Left colon (tissue), 2 donors: Measurements from ENCODE around the gene CCSER2. TPM values are rescaled to one million over a fixed set of nuclear protein-coding genes. Genes with fewer than 3 reads are reported as not detected.
"Not testable (repeated sequence)": the region's sequence is repeated elsewhere in the genome, so short reads cannot be mapped to it uniquely, and the experiment has no call there.

Experiments
- ATAC-seq: fragments of 200-7000 bp; cut with Tn5 transposase; one replicate; pipeline ENCODE4 v1.9.1; 2020; ENCODE audit warnings: mild to moderate bottlenecking, moderate library complexity
- DNase-seq, 2 donors: peaks; one replicate each; pipeline ENCODE4 v3.0.0-alpha.2; 2020
- intact Hi-C, 2 donors: fragments of 100-400 bp; cut with DNase I in 1 of 2; cut with micrococcal nuclease in 1 of 2; formaldehyde crosslinking; loops; one replicate each; pipeline versions ENCODE4 v1.11.2 to v1.14.0; 2022; cut with DNase I, micrococcal nuclease
- total RNA-seq, 2 donors: library from RNA; stranded (reverse); fragmentation: NEBNext Ultra II Directional; extraction: Animal tissue kit (Norgen Biotek cat#: 25700); gene quantifications; one replicate each; pipeline ENCODE4 v1.2.1, GENCODE V29; 2021
- donor health status: DM: no; HTN: no; CAD: no.
- donor health status: DM: yes; HTN: yes; CAD: no.

Gene CCSER2
- total RNA-seq, 2 donors from 2014 or later, result 39.4 to 51.2 TPM

GRCh38 chr10:84310470-84310869 is 17.9 kb upstream of the CCSER2 start:
- no peak for DNase-seq
- no peak for ATAC-seq
- intact Hi-C loops, result no loop called here

DNA sequence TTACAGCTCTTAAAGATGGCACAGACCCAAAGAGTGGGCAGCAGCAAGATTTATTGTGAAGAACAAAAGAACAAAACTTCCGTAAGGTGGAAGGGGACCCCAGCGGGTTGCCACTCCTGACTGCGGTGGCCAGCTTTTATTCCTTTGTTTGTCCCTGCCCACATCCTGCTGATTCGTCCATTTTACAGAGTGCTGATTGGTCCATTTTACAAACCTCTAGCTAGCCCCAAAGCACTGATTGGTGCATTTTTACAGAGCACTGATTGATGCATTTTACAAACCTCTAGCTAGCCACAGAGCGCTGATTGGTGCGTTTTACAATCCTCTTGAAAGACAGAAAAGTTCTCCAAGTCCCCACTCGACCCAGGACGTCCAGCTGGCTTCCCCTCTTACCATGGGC is 16.8 kb upstream of the CCSER2 start:
- intact Hi-C loops, result no loop called here
- ATAC-seq, result no peak
- DNase-seq, result no peak

GRCh38 chr10:84312816-84313215 is 15.6 kb upstream of the CCSER2 start:
- no peak for DNase-seq
- no peak for ATAC-seq
- intact Hi-C loops, result no loop called here

- intact Hi-C loops, result no loop called here
Measured at GRCh38 chr10:84314275-84314674, 14.1 kb upstream of the CCSER2 start.

GRCh38 chr10:84317174-84317573 is 11.2 kb upstream of the CCSER2 start:
- DNase-seq (no peak), ATAC-seq (no peak)
- intact Hi-C loops, result no loop called here

More at GRCh38 chr10:84314275-84314674, 14.1 kb upstream of the CCSER2 start:
- no peak for ATAC-seq
- no peak for DNase-seq

GRCh38 chr10:84321902-84322301 is 6.5 kb upstream of the CCSER2 start:
- intact Hi-C loops, result no loop called here
- DNase-seq (no peak), ATAC-seq (no peak)

DNA sequence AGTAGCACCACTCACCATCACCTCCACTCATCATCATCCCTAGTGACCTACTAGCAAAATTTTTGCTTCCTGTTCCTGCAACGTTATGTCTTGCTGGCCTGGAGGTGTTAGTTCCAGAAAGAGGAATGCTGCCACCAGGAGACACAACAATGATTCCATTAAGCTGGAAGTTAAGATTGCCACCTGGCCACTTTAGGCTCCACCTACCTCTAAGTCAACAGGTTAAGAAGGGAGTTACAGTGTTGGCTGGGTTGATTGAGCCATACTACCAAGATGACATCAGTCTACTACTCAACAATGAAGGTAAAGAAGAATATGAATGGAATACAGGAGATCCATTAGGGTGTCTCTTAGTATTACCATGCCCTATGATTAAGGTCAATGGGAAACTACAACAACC is 4.8 kb upstream of the CCSER2 start:
- intact Hi-C loops, ATAC-seq: not testable (repeated sequence)

DNA sequence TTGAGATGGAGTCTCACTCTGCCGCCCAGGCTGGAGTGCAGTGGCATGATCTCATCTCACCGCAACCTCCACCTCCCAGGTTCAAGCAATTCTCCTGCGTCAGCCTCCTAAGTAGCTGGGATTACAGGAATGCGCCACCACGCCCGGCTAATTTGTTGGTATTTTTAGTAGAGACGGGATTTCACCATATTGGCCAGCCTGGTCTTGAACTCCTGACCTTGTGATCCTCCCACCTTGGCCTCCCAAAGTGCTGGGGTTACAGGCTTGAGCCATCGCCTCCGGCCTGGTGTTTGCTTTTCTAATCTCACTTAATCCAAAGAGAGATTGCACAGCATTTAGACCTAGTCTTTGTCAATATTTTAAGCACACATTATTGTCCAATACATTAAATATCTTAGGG is 1.4 kb upstream of the CCSER2 start:
- DNase-seq, intact Hi-C loops: not testable (repeated sequence)

More for the DNA sequence above, 4.8 kb upstream of the CCSER2 start:
- not testable (repeated sequence) for DNase-seq

GRCh38 chr10:84329196-84329611 is 815 bp downstream of the CCSER2 start:
- ATAC-seq (peak; percentile 23), DNase-seq (peak; percentile 32 to 42)
- intact Hi-C loops, result no loop called here

More for the DNA sequence above, 1.4 kb upstream of the CCSER2 start:
- not testable (repeated sequence) for ATAC-seq

GRCh38 chr10:84329986-84330651 is 1.7 kb downstream of the CCSER2 start:
- ATAC-seq (no peak), DNase-seq (no peak)
- intact Hi-C loops, result no loop called here

DNA sequence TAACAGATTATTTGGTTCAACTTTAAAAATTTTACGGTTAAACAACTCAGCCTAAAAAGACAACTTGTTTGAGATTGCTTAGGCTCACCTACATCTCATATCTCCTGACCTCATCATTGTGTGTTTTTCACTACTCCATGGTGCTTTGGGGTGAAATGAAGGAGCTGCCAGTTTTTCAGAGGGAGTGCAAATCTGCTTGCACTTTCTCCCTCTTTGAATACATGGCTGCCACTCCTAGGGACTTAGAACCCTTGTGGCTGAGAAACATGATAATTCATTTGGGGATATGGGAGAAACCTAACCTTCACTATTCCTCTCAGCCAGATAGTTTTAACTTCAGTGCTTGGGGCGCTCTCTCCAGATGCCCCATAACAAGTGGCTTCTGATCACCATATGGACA is 2.7 kb downstream of the CCSER2 start:
- DNase-seq (no peak), ATAC-seq (no peak)
- intact Hi-C loops, result no loop called here

GRCh38 chr10:84333864-84334451 is 5.6 kb downstream of the CCSER2 start:
- DNase-seq, result no peak
- intact Hi-C loops, result no loop called here
- peak; percentile 22 for ATAC-seq

DNA sequence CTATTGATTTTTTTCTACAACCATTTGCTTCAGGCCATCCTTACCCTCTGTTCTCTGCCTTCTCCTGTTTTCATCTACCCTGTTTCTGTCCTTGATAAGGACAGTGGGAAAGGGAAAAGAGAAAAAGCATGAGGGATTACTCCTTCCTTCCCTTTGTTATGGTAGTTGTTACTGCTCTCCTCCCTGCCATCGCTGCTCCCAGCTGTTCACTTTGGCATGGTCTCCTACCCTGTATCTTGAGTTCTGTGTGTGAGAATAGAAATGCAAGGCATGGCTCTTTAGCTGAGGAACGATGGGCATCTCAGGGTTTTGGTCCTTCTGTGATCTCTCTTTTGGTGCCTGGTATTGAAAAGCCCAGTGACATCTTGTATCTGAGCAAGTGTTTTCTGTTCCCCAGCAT is 6.4 kb downstream of the CCSER2 start:
- intact Hi-C loops, result no loop called here

DNA sequence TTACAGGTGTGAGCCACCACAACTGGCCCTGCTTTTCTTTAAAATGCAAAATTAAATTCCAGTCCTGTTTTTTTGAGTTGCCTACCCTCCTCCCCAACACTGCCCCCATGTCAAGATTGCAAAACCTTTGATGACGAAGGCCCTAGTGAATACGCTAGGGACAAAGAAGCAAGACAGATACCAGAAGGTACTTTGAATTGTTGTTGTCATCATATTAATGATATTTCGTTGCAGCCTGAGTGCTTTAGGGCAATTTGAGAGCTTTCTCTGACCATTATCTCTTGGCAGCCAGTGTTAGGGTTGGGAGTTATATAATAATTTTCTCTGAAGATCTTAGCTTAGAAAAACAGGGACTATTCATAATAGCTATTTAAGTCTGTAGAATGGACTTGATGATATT is 7.1 kb downstream of the CCSER2 start:
- DNase-seq, result no peak
- intact Hi-C loops, result no loop called here
- no peak for ATAC-seq

More for the DNA sequence above, 6.4 kb downstream of the CCSER2 start:
- ATAC-seq (no peak), DNase-seq (no peak)

DNA sequence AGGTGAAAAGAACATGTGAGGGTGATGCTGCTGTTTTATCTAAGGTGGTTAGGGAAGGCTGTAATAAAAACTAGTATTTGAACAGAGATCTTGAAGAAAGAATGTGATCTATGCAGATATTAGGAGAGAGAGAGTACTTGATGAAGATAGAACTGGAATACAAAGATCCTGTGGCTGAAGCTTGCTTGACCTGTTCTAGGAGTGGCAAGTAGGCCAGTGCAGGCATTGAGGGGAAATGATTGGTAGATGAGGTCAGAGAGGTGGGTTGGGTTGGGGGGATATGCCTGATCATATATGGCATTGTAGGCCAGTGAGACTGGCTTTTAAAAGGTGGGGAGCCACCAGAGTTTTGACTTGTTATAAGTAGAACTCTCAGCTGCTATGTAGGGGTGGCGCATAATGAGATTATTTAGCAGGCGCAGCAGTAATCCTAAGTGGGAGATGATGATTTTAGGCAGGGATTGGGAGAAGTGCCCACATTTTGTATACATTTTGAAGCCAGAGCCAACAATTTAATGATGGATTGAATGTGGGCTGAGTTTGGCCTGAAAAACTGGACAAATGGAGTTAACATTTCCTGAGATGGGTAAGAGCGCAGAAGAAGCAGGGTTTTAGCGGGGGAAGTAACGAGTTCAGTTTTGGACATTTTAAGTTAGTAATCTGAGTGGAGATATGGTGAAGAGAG is 8.2 kb downstream of the CCSER2 start:
- ATAC-seq (no peak), DNase-seq (no peak)
- intact Hi-C loops, result no loop called here

DNA sequence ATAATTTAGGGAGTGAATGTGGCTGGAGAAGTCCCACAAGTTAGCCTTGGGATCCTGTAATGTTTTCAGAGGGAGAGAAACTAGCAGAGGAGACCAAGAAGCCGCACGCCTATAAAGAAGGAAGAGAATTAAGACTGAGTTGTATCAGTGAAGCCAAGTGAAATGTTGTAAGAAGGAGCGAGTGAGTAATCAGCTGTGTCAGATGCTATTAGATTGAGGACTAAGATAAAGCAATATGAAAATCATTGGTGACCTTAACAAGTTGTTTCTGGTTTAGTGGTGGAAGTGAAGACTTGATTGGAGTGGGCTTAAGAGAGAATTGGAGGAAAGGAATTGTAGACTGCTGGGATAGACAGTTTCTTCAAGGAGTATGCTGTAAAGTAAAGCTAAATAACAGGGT is 8.8 kb downstream of the CCSER2 start:
- no peak for ATAC-seq
- no peak for DNase-seq
- intact Hi-C loops, result no loop called here

GRCh38 chr10:84339025-84339424 is 10.6 kb downstream of the CCSER2 start:
- intact Hi-C loops, result no loop called here
- no peak for ATAC-seq
- DNase-seq, result no peak

DNA sequence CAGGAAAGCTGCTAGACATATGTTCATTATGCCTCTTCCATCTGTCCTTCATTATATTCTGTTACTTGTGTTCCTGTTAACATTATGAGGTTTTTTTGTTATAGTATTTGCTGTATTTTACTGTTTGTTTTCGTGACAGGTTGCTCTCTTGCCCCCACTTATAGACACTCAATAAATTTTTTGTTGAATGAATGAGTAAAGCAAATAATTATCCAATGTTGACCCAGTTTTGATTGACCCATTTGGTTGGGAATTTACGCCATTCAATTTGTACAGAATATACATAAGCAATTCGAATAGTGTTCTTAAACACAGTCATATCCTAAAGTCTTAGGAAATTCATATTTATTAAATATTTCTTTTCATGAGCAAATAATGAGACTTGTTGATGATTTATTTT is 11.8 kb downstream of the CCSER2 start:
- intact Hi-C loops, result no loop called here
- ATAC-seq, result peak; percentile 31
- no peak for DNase-seq

- DNase-seq (no peak), ATAC-seq (no peak)
- intact Hi-C loops, result no loop called here
Measured at GRCh38 chr10:84340632-84341537, 12.5 kb downstream of the CCSER2 start.
